DOHH2 (cell line): ENCODE results near the gene RSPH6A.

Source experiments
- H3F3A ChIP-seq: fragments of 200-600 bp; sonication (generic), shearing (Covaris generic); 2 replicates; pipeline ENCODE4 v1.6.0; 2016; ENCODE audit warnings: antibody characterized with exemption, mild to moderate bottlenecking; ENCODE audit not compliant: control insufficient read depth, insufficient read depth
- H3K27ac ChIP-seq: fragments of 200-600 bp; sonication (generic); 2 replicates; pipeline ENCODE4 v1.5.1; 2014; ENCODE audit warnings: low read depth, mild to moderate bottlenecking, low read length, moderate library complexity
- H3K27me3 ChIP-seq: fragments of 200-600 bp; sonication (generic); 2 replicates; pipeline ENCODE4 v1.6.1; 2014; ENCODE audit warnings: mild to moderate bottlenecking, low read length, mixed read lengths; ENCODE audit not compliant: control insufficient read depth
- H3K36me3 ChIP-seq: fragments of 200-600 bp; sonication (generic); 2 replicates; pipeline ENCODE4 v1.6.1; 2014; ENCODE audit warnings: mild to moderate bottlenecking, low read length, moderate library complexity, mixed read lengths; ENCODE audit not compliant: control insufficient read depth
- H3K4me1 ChIP-seq: fragments of 200-600 bp; sonication (generic); 2 replicates; pipeline ENCODE4 v1.6.1; 2014; ENCODE audit warnings: mild to moderate bottlenecking, low read length, mixed read lengths; ENCODE audit not compliant: control insufficient read depth
- H3K4me2 ChIP-seq: fragments of 200-600 bp; sonication (generic); 2 replicates; pipeline ENCODE4 v1.6.0; 2014; ENCODE audit warnings: mild to moderate bottlenecking, low read length, moderate library complexity
- H3K4me3 ChIP-seq: fragments of 200-600 bp; sonication (generic); 2 replicates; pipeline ENCODE4 v1.5.1; 2014; ENCODE audit warnings: mild to moderate bottlenecking, low read length, mixed read lengths
- H3K79me2 ChIP-seq: fragments of 200-600 bp; sonication (generic); 2 replicates; pipeline ENCODE4 v1.6.1; 2014; ENCODE audit warnings: mild to moderate bottlenecking, low read length, mixed read lengths; ENCODE audit not compliant: control insufficient read depth
- H3K9me2 ChIP-seq: fragments of 200-600 bp; sonication (generic); replicated peaks from 2 replicates; pipeline ENCODE4 v1.6.1; 2014; ENCODE audit warnings: mild to moderate bottlenecking, low read length, mixed read lengths; ENCODE audit not compliant: control insufficient read depth
- H3K9me3 ChIP-seq: fragments of 200-600 bp; sonication (generic); 2 replicates; pipeline ENCODE4 v1.6.1; 2014; ENCODE audit warnings: antibody characterized with exemption, low read length, mixed read lengths; ENCODE audit not compliant: control insufficient read depth, insufficient read depth
- H4K20me1 ChIP-seq: fragments of 200-600 bp; sonication (generic); 2 replicates; pipeline ENCODE4 v1.6.0; 2014; ENCODE audit warnings: low read depth, mild to moderate bottlenecking, antibody characterized with exemption, low read length, moderate library complexity; ENCODE audit not compliant: control insufficient read depth, insufficient read depth
- CTCF ChIP-seq: fragments of 200-600 bp; sonication (generic); IDR thresholded peaks from one replicate; pipeline ENCODE4 v1.5.1; 2014; ENCODE audit warnings: antibody characterized with exemption, mild to moderate bottlenecking, low read depth, low read length; ENCODE audit not compliant: poor library complexity, severe bottlenecking
- EZH2phosphoT487 ChIP-seq: fragments of 200-600 bp; sonication (generic); IDR thresholded peaks from 2 replicates; pipeline ENCODE4 v1.6.1; 2017; ENCODE audit warnings: borderline replicate concordance, mild to moderate bottlenecking, antibody characterized with exemption, low read length, moderate library complexity, mixed read lengths

Gene RSPH6A

GRCh38 chr19:45780146-45780447, 35.0 kb downstream of the RSPH6A start:
- Histone ChIP-seq H3K36me3 (peaks cover 21% of the 10 kb centered on the region; the same call in 1 of the 2 replicates), H3K79me2 (no peaks in the 10 kb centered on the region), H3K9me3 (no peaks in the 10 kb centered on the region), H3F3A (peaks cover 5% of the 10 kb centered on the region; the same call in 1 of the 2 replicates), H3K9me2 (no peaks in the 10 kb centered on the region), H3K27me3 (no peaks in the 10 kb centered on the region), H3K4me2 (peak overlapping the region; percentile 89), H3K4me1 (peaks cover 19% of the 10 kb centered on the region), H3K4me3 (no peak overlapping the region), H4K20me1 (peaks cover 18% of the 10 kb centered on the region), H3K27ac (no peak overlapping the region)
- TF ChIP-seq EZH2phosphoT487 (no peak), CTCF (no peak)

- H3K27ac ChIP-seq = no peak overlapping the region
- peak overlapping the region; percentile 89 for H3K4me2 ChIP-seq
- H3K4me3 ChIP-seq = peak overlapping the region; percentile 73
- no peaks in the 10 kb centered on the region for H3K9me2 ChIP-seq
- H3F3A ChIP-seq = peaks cover 5% of the 10 kb centered on the region; the same call in 1 of the 2 replicates
- peaks cover 18% of the 10 kb centered on the region for H4K20me1 ChIP-seq
- H3K27me3 ChIP-seq = no peaks in the 10 kb centered on the region
- H3K79me2 ChIP-seq = no peaks in the 10 kb centered on the region
- peaks cover 21% of the 10 kb centered on the region; the same call in 1 of the 2 replicates for H3K36me3 ChIP-seq
- H3K4me1 ChIP-seq = peaks cover 19% of the 10 kb centered on the region
- no peaks in the 10 kb centered on the region for H3K9me3 ChIP-seq
- TF ChIP-seq EZH2phosphoT487 = no peak
- TF ChIP-seq CTCF = peak; percentile 95
Measured at GRCh38 chr19:45779231-45780145, 35.6 kb downstream of the RSPH6A start.

DNA sequence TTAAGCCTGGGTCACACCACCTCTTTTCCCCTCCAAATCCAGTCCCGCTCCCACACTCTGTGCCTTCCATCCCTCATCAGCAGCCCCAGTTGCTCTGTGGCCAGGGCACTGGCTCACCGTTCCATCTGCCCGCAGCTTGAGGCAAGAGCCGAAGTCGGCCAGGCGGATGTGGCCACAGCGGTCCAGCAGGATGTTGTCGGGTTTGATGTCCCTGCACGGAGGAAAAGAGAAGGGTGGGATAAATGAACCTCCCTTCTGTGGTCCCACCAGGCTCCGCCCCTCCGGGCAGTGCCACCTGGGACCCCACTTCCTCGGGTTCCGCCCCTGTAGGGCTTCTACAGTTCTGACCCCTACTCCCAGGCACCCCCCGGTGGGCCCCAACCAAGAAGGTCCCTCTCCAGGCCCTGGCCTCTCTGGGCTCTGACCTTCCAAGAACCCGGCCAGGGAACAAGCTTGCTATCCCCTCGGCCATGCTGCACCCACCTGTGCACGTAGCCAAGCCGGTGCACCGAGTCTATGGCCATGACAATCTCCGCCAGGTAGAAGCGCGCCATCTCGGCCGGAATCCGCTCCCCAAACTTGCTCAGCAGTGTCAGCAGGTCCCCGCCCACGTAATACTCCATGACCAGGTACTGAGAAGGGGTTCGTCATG, 37.0 kb downstream of the RSPH6A start:
- no peaks in the 10 kb centered on the region for H3K9me2 ChIP-seq
- peaks cover 25% of the 10 kb centered on the region for H3K4me1 ChIP-seq
- H3K27me3 ChIP-seq = no peaks in the 10 kb centered on the region
- H4K20me1 ChIP-seq = peaks cover 18% of the 10 kb centered on the region
- no peak overlapping the region for H3K4me3 ChIP-seq
- no peaks in the 10 kb centered on the region for H3K79me2 ChIP-seq
- H3K9me3 ChIP-seq = no peaks in the 10 kb centered on the region
- peaks cover 21% of the 10 kb centered on the region; the same call in 1 of the 2 replicates for H3K36me3 ChIP-seq
- H3K27ac ChIP-seq = no peak overlapping the region
- TF ChIP-seq EZH2phosphoT487 (no peak), CTCF (no peak)
- H3F3A ChIP-seq = peaks cover 10% of the 10 kb centered on the region
- no peak overlapping the region for H3K4me2 ChIP-seq
